ENCODE results near the gene SLC39A9.
A peak's percentile ranks its signal among the peaks of the same experiment; 100 is the strongest.

The SLC39A9 gene

DNA sequence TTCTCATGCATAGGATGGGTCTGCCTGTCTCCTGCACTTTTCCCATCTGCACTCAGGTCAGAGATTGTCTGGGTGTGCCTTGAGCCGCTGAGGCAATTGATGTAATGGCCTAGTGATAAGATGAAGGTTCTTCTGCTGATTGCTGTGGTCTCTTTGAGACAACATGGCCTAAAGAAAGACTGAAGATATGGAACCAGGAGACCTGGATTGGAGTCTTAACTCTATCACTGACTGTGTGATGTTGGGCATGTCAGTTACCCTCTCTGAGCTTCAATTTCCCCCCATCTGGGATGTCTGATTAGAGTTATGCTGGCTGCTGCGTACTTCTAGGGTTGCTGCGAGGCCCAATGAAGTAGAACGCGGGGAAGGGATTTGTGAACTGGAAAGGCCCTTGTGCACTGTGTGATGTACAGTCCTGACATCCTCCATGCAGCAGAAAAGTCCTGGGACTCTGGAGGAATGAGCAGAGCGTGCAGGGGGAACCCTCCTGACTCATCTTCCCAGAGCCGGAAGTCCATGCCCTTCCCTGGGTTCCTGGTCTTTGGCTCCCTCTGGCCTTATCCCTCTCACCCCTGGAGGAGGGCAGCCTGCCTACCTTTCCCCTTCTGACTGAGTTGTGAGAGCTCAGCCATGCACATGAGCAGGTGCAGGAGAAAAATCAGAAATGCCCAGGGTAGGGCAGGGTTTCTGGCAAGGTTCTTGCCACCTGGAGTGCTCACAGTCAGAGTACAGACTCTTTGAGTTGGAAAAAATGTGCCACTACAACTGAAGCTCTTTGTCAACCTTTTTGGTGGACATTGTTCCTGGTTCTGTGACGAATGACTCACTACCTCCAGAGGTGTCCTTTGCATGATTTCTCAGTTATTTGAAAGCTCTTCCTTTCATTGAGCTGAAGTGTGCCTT lies 107.1 kb downstream of the SLC39A9 start:
- DNase-seq = peak; percentile 13

DNA sequence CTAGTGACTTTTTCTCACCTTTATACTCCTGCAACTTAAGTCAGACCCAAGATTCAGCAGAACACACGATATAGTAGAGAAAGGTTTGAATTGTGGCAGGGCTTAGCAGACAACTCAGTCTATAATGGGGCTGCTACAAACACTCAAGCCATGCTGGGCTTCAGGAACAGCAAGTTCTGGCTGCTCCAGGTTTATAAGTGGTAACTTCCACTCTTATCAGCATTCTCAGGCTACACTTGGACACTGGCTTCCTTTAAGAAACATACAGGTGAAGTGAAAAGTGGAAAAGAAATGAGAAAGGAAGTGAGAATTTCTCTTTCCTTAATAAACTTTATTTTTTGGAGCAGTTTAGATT lies 107.7 kb downstream of the SLC39A9 start:
- DNase-seq = no peak
